ENCODE data around the gene C2CD2L. TPM values are rescaled to one million over a fixed set of nuclear protein-coding genes. Genes with fewer than 3 reads are reported as not detected.
A peak's percentile ranks its signal among the peaks of the same experiment; 100 is the strongest.

The C2CD2L gene
- total RNA-seq, 1 experiment from 2014 or later: 14.7 TPM

- DNase-seq: no peak
- ChIA-PET CTCF (interaction anchor here (0.9 to 3.1 kb wide), 9 partner anchors 10 to 456 kb away, joined by 3 to 22 read pairs (median 5); partner anchors contain the start of genes CBL, HINFP and NHERF4), POLR2A (interaction anchor here (0.7 to 1.1 kb wide), 2 partner anchors 32 to 43 kb away, joined by 3 to 4 read pairs; no protein-coding TSS in a partner anchor)
- H3K27me3 ChIP-seq (replicated peaks; ENCODE audit: control insufficient read depth, insufficient read depth, low read length): no peaks in the 10 kb centered on the region; the same call in 1 of the 2 replicates
- H3K27ac Mint-ChIP-seq (ENCODE audit: unreplicated experiment): no peak overlapping the region
- no TSS peak for BruUV-seq (replicated peaks)
- H3K9me3 ChIP-seq: no peaks in the 10 kb centered on the region
- no peaks in the 10 kb centered on the region for H3K36me3 ChIP-seq (ENCODE audit: control insufficient read depth, insufficient read depth, low read length)
- peaks cover 5% of the 10 kb centered on the region; the same call in 1 of the 2 replicates for H3K4me1 ChIP-seq
- TF ChIP-seq CTCF (IDR thresholded peaks at IDR 0.05; ENCODE audit: insufficient read depth in 1 of 2, low read depth in 1 of 2, low read length in 1 of 2, severe bottlenecking in 1 of 2, unreplicated experiment in 1 of 2): no peak
- no peaks in the 10 kb centered on the region for H3K4me1 Mint-ChIP-seq (ENCODE audit: low read depth, unreplicated experiment)
- H3K36me3 Mint-ChIP-seq (ENCODE audit: insufficient read depth, unreplicated experiment): no peaks in the 10 kb centered on the region
- intact Hi-C loops (cut with micrococcal nuclease; ENCODE audit: unreplicated experiment): loop anchor here (1.0 to 5.0 kb wide), 4 partner anchors 52 to 229 kb away; no protein-coding TSS in a partner anchor
- peaks cover 10% of the 10 kb centered on the region for H3K27me3 Mint-ChIP-seq (ENCODE audit: insufficient read depth, unreplicated experiment)
- no peak overlapping the region for H3K4me3 ChIP-seq (ENCODE audit: low read depth, low read length)
- no peak overlapping the region for H3K4me3 Mint-ChIP-seq (ENCODE audit: unreplicated experiment)
- H3K9me3 Mint-ChIP-seq (ENCODE audit: unreplicated experiment): no peaks in the 10 kb centered on the region
Observed at GRCh38 chr11:119145551-119145950, 38.4 kb downstream of the C2CD2L start.

GRCh38 chr11:119147604-119148333, 40.6 kb downstream of the C2CD2L start:
- DNase-seq: no peak
- intact Hi-C loops (cut with micrococcal nuclease; ENCODE audit: unreplicated experiment): loop anchor here (5.0 kb wide), 1 partner anchor 135 kb away; no protein-coding TSS in a partner anchor
- CTCF ChIA-PET: interaction anchor here (1.0 to 1.4 kb wide), 3 partner anchors 8 to 41 kb away, joined by 3 read pairs; no protein-coding TSS in a partner anchor
- POLR2A ChIA-PET: no interaction called here
- H3K27me3 ChIP-seq (replicated peaks; ENCODE audit: control insufficient read depth, insufficient read depth, low read length): no peaks in the 10 kb centered on the region; the same call in 1 of the 2 replicates
- peaks cover 5% of the 10 kb centered on the region; the same call in 1 of the 2 replicates for H3K4me1 ChIP-seq
- H3K9me3 ChIP-seq: no peaks in the 10 kb centered on the region
- no peaks in the 10 kb centered on the region for H3K9me3 Mint-ChIP-seq (ENCODE audit: unreplicated experiment)
- no peaks in the 10 kb centered on the region for H3K36me3 Mint-ChIP-seq (ENCODE audit: insufficient read depth, unreplicated experiment)
- H3K27ac Mint-ChIP-seq (ENCODE audit: unreplicated experiment): no peak overlapping the region
- BruUV-seq (replicated peaks): no TSS peak
- no peaks in the 10 kb centered on the region for H3K36me3 ChIP-seq (ENCODE audit: control insufficient read depth, insufficient read depth, low read length)
- no peaks in the 10 kb centered on the region for H3K4me1 Mint-ChIP-seq (ENCODE audit: low read depth, unreplicated experiment)
- no peak overlapping the region for H3K4me3 ChIP-seq (ENCODE audit: low read depth, low read length)
- TF ChIP-seq CTCF (IDR thresholded peaks at IDR 0.05; ENCODE audit: insufficient read depth in 1 of 2, low read depth in 1 of 2, low read length in 1 of 2, severe bottlenecking in 1 of 2, unreplicated experiment in 1 of 2): no peak
- peaks cover 18% of the 10 kb centered on the region for H3K27me3 Mint-ChIP-seq (ENCODE audit: insufficient read depth, unreplicated experiment)
- H3K4me3 Mint-ChIP-seq (ENCODE audit: unreplicated experiment): peak overlapping the region; percentile 72

- Histone ChIP-seq H3K9me3 (no peaks in the 10 kb centered on the region), H3K27me3 (replicated peaks; ENCODE audit: control insufficient read depth, insufficient read depth, low read length) (no peaks in the 10 kb centered on the region; the same call in 1 of the 2 replicates), H3K36me3 (ENCODE audit: control insufficient read depth, insufficient read depth, low read length) (no peaks in the 10 kb centered on the region), H3K4me1 (peaks cover 5% of the 10 kb centered on the region; the same call in 1 of the 2 replicates), H3K4me3 (ENCODE audit: low read depth, low read length) (peak overlapping the region; percentile 57)
- Mint-ChIP-seq H3K4me3 (ENCODE audit: unreplicated experiment) (peak overlapping the region; percentile 72), H3K36me3 (ENCODE audit: insufficient read depth, unreplicated experiment) (no peaks in the 10 kb centered on the region), H3K27me3 (ENCODE audit: insufficient read depth, unreplicated experiment) (peaks cover 18% of the 10 kb centered on the region), H3K4me1 (ENCODE audit: low read depth, unreplicated experiment) (no peaks in the 10 kb centered on the region), H3K9me3 (ENCODE audit: unreplicated experiment) (no peaks in the 10 kb centered on the region), H3K27ac (ENCODE audit: unreplicated experiment) (no peak overlapping the region)
- ChIA-PET POLR2A (no interaction called here), CTCF (interaction anchor here (0.8 to 1.4 kb wide), 3 partner anchors 9 to 212 kb away, joined by 3 read pairs; no protein-coding TSS in a partner anchor)
- TF ChIP-seq CTCF (IDR thresholded peaks at IDR 0.05; ENCODE audit: insufficient read depth in 1 of 2, low read depth in 1 of 2, low read length in 1 of 2, severe bottlenecking in 1 of 2, unreplicated experiment in 1 of 2): no peak
- intact Hi-C loops (cut with micrococcal nuclease; ENCODE audit: unreplicated experiment): loop anchor here (5.0 kb wide), 1 partner anchor 134 kb away; no protein-coding TSS in a partner anchor
- no TSS peak for BruUV-seq (replicated peaks)
- no peak for DNase-seq
Observed at GRCh38 chr11:119148720-119149017, 41.5 kb downstream of the C2CD2L start.
